LNCaP clone FGC (cell line): ENCODE results near the gene TRIM44.
A peak's percentile ranks its signal among the peaks of the same experiment; 100 is the strongest.

Experiments
- DNase-seq: peaks from one replicate; pipeline ENCODE4 v3.0.0-alpha.2; 2011; ENCODE audit warnings: low read depth
- H3K4me3 ChIP-seq: 2 replicates; pipeline ENCODE4 v1.5.1; 2011; ENCODE audit warnings: mild to moderate bottlenecking, low read depth, low read length, control low read depth
- TF ChIP-seq, protein P1 (sequence below): IDR thresholded peaks from 2 replicates; pipeline ENCODE4 v1.5.1; 2012; ENCODE audit warnings: mild to moderate bottlenecking; ENCODE audit not compliant: control insufficient read depth, insufficient read depth; ENCODE audit errors: extremely low read depth

Gene TRIM44

GRCh38 chr11:35787013-35787504 lies 124.5 kb downstream of the TRIM44 start:
- TF ChIP-seq, protein P1, sequence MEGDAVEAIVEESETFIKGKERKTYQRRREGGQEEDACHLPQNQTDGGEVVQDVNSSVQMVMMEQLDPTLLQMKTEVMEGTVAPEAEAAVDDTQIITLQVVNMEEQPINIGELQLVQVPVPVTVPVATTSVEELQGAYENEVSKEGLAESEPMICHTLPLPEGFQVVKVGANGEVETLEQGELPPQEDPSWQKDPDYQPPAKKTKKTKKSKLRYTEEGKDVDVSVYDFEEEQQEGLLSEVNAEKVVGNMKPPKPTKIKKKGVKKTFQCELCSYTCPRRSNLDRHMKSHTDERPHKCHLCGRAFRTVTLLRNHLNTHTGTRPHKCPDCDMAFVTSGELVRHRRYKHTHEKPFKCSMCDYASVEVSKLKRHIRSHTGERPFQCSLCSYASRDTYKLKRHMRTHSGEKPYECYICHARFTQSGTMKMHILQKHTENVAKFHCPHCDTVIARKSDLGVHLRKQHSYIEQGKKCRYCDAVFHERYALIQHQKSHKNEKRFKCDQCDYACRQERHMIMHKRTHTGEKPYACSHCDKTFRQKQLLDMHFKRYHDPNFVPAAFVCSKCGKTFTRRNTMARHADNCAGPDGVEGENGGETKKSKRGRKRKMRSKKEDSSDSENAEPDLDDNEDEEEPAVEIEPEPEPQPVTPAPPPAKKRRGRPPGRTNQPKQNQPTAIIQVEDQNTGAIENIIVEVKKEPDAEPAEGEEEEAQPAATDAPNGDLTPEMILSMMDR, result no peak
- no peak overlapping the region for H3K4me3 ChIP-seq
- no peak for DNase-seq

- TF ChIP-seq, protein P1, result no peak
- H3K4me3 ChIP-seq, result no peak overlapping the region
- no peak for DNase-seq
These were observed 125.1 kb downstream of the TRIM44 start for GRCh38 chr11:35787626-35788025.

DNA sequence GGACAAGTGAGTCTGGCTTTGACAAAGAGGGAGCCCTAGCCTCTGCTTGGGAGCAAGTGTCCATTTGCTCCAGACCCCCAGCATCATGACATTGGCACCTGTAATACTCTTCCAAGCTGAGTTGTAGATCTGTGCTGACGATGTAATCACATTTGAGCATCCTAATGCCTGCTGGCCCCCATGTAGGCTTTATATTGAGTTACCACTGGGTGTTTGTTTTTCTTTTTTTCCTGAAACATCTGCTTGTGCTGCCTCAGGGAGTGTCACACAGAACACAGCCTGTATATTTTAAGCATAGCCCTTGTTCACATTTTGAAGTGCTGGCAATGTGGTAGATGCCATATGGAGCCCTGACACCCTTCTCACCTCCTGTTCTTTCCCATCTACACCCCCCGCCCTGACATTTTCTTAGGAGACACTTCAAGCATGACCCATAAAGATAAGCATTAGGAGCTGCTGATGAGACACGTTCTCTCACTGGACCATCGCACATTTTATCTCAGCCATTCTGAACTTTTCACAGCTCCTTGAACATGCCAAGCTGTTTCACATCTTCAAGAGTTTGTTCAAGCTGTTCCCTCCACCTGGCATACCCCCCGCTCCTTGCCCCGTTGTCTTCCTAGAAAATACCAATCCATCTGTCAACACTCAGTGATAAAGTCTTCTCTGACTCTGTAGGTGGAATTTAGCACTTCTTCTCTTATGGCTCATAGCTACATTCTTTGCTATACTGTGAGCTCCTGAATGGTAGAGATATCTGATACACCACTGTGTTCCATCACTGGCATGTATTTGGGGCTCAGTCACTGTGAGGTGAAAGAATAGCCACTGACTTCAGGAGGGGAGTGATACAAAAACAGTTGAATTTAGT lies 128.7 kb downstream of the TRIM44 start:
- TF ChIP-seq, protein P1, result no peak
- DNase-seq, result no peak
- no peak overlapping the region for H3K4me3 ChIP-seq

- peak; percentile 15 for DNase-seq
- no peak overlapping the region for H3K4me3 ChIP-seq
- TF ChIP-seq, protein P1, result no peak
These were observed 129.7 kb downstream of the TRIM44 start for GRCh38 chr11:35792148-35792845.

- TF ChIP-seq, protein P1, result no peak
- DNase-seq, result no peak
These were observed 130.2 kb downstream of the TRIM44 start for GRCh38 chr11:35792846-35793192.

DNA sequence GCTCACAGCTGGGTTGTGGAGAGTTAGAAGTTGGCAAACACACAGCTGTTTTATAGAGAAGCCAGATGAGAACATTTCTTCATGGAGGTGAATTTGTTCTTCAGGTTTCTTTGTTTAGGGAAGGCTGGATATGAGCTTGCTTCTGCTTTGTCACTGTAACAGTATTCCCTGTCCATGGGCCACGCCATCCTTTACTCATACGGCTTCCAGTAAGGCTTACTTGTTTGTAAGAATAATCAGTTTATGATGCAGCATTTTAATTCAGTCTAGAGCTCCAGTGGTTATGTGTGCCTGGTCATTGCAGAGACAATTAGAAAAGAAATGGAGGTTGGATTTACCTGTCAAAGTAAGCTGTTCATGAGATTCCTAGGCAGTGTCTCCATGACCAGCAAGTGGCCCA lies 131.8 kb downstream of the TRIM44 start:
- no peak for DNase-seq
- TF ChIP-seq, protein P1, result no peak
- no peak overlapping the region for H3K4me3 ChIP-seq

More at GRCh38 chr11:35792846-35793192, 130.2 kb downstream of the TRIM44 start:
- H3K4me3 ChIP-seq, result no peak overlapping the region

- TF ChIP-seq, protein P1, result no peak
- H3K4me3 ChIP-seq, result no peak overlapping the region
- no peak for DNase-seq
These were observed 132.3 kb downstream of the TRIM44 start for GRCh38 chr11:35794850-35795249.
